Stimulated activated CD4-positive, alpha-beta T cell treated with anti-CD3 and anti-CD28 coated beads, Interleukin-1b, Interleukin-23, amount 100 ng/mL, for 1 hour (primary cell): ENCODE data around the gene CLDN24.

Experiments
- DNase-seq, 2 donors: peaks; one replicate each; pipeline ENCODE4 v3.0.0-alpha.2; 2020; ENCODE audit warnings: low read depth in 2 of 2

The CLDN24 gene

DNA sequence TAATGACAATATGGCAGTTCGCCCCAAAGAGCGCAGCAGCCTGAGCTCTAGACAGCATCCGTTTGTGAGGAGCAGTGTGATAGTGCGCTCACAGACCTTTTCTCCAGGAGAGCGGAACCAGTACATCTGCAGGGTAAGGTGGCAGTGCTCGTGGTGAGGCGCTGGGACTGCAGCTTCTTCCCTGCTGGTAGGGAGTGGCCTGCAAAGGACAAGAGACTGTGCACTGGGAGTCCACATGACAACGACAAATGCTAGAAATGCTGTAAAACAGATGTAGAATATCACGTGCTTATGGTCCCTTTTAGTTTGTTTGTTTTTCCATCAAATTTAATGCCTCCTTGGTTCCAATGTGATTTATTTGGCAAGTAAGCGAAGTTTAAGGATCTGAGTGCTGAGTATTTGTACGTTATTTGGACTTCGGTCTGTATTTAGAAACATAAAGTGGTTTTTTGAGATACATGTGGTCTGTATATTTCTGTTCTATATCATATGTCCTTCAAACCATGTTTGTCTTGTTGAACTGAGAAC lies 37.9 kb downstream of the CLDN24 start:
- DNase-seq: no peak

DNA sequence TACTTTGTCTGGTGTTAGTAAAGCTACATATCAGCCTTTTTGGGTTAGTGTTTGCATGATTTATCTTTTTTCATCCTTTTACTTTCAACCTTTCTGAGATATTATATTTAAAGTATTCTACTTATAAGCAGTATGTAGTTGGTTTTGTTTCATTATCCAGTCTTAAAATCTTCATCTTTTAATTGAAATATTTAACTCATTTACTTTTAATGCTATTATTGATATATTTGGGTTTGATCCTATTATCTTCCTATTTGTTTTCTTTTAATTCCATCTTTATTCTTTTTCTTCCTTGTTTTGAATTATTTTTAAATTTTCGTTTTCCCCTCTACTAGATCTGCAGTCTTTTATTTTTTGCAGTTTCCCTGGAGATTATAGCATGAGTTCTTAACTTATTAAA lies 46.1 kb downstream of the CLDN24 start:
- DNase-seq: no peak

DNA sequence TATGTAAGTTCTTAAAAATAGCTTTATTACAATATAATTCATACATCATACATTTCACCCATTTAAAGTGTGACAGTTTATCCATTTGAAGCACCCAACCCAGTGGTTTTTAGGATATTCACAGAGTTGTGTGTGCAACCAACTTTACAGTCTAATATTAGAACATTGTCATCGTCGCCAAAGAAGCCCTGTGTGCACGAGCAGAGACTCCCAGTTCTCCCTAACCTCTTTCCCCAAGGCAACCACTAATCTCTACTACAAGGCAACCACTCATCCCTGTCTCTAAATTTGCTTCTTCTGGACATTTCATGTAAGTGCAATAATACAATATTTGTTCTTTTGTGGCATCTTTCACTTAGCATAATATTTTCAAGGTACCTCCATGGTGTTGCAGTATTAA lies 49.8 kb downstream of the CLDN24 start:
- DNase-seq: no peak
